ENCODE data around the gene GSG1L.

DNA sequence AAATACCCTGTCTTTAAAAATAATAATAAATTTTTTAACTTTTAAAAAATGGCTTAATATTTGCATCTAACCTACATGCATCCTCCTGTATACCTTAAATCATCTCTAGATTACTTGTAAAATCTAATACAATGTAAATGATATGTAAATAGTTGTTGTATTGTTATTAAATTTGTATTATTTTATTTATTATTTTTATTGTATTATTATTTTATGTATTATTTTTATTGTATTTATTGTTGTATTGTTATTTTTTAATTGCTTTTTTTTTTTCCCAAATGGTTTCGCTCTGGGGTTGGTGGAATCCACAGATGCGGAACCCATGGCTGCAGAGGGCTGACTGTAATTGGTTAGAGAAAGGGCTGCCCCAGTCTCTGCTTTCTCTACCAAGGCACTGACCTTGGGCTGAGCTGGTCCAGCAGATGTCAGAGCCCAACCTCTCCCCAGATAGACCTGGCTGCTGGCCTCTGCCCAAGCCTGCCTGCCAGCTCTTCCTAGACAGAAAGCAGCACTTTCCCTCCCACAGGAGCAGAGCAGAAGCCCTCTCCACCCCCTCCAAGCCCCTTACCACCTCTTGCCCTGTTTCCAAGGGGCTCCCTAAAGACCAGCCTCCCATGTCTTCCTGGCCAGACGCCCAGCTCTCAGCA lies 183.8 kb downstream of the GSG1L start:
- TF ChIP-seq REST (IDR thresholded peaks at IDR 0.05; ENCODE audit: insufficient replicate concordance, low read depth): no peak
- no peak for TF ChIP-seq POLR2AphosphoS5 (IDR thresholded peaks at IDR 0.05; ENCODE audit: low read depth)
- TF ChIP-seq, protein P1, sequence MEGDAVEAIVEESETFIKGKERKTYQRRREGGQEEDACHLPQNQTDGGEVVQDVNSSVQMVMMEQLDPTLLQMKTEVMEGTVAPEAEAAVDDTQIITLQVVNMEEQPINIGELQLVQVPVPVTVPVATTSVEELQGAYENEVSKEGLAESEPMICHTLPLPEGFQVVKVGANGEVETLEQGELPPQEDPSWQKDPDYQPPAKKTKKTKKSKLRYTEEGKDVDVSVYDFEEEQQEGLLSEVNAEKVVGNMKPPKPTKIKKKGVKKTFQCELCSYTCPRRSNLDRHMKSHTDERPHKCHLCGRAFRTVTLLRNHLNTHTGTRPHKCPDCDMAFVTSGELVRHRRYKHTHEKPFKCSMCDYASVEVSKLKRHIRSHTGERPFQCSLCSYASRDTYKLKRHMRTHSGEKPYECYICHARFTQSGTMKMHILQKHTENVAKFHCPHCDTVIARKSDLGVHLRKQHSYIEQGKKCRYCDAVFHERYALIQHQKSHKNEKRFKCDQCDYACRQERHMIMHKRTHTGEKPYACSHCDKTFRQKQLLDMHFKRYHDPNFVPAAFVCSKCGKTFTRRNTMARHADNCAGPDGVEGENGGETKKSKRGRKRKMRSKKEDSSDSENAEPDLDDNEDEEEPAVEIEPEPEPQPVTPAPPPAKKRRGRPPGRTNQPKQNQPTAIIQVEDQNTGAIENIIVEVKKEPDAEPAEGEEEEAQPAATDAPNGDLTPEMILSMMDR (IDR thresholded peaks at IDR 0.05; ENCODE audit: insufficient read depth, low read length): no peak
- no peak for TF ChIP-seq GABPA (IDR thresholded peaks at IDR 0.05; ENCODE audit: low read depth)

Data from HL-60 (cell line).